Suprapubic skin (tissue), 4 donors: ENCODE measurements around the gene DNAJC21.

Experiments used
- CTCF ChIP-seq, 2 donors: fragments of 200-600 bp in 1 of 2; fragments of 450-650 bp in 1 of 2; sonication (generic) in 1 of 2; IDR thresholded peaks; one replicate each; pipeline ENCODE4 v1.5.1; 2016 to 2019; ENCODE audit warnings: antibody characterized with exemption in 2 of 2, mild to moderate bottlenecking in 1 of 2, moderate library complexity in 1 of 2
- EP300 ChIP-seq: sonication (generic); formaldehyde crosslinking; IDR thresholded peaks from one replicate; pipeline ENCODE4 v1.6.1; 2017; ENCODE audit warnings: antibody characterized with exemption
- POLR2A ChIP-seq, 2 donors: fragments of 450-650 bp; IDR thresholded peaks; one replicate each; pipeline ENCODE4 v1.6.1; 2017; ENCODE audit warnings: antibody characterized with exemption in 2 of 2, mild to moderate bottlenecking in 2 of 2, moderate library complexity in 2 of 2
- POLR2AphosphoS5 ChIP-seq, 3 donors: sonication (generic); formaldehyde crosslinking; IDR thresholded peaks; one replicate each; pipeline ENCODE4 v1.6.1; 2017; ENCODE audit warnings: antibody characterized with exemption in 3 of 3

- TF ChIP-seq CTCF (IDR thresholded peaks at IDR 0.05) (no peak), POLR2A (IDR thresholded peaks at IDR 0.05) (no peak), POLR2AphosphoS5 (IDR thresholded peaks at IDR 0.05) (no peak), EP300 (no peak)
Measured at GRCh38 chr5:34941936-34942335, 12.6 kb downstream of the DNAJC21 start.
